ENCODE data around the gene INTS2.
"Not testable (repeated sequence)": the region's sequence is repeated elsewhere in the genome, so short reads cannot be mapped to it uniquely, and the experiment has no call there.

- not testable (repeated sequence) for TF ChIP-seq CTCF, POLR2A (IDR thresholded peaks at IDR 0.05)
These were observed 41.9 kb downstream of the INTS2 start for GRCh38 chr17:61885865-61886264.

Data from Peyer's patch (tissue), 4 donors.